SKM-1 (cell line): ENCODE data around the gene HRH1.
"Not testable (repeated sequence)": the region's sequence is repeated elsewhere in the genome, so short reads cannot be mapped to it uniquely, and the experiment has no call there.

ENCODE experiments used
- DNase-seq: peaks from one replicate; lab custom pipeline; 2025; ENCODE audit not compliant: unreplicated experiment; lab: John Stamatoyannopoulos, UW

The HRH1 gene

DNA sequence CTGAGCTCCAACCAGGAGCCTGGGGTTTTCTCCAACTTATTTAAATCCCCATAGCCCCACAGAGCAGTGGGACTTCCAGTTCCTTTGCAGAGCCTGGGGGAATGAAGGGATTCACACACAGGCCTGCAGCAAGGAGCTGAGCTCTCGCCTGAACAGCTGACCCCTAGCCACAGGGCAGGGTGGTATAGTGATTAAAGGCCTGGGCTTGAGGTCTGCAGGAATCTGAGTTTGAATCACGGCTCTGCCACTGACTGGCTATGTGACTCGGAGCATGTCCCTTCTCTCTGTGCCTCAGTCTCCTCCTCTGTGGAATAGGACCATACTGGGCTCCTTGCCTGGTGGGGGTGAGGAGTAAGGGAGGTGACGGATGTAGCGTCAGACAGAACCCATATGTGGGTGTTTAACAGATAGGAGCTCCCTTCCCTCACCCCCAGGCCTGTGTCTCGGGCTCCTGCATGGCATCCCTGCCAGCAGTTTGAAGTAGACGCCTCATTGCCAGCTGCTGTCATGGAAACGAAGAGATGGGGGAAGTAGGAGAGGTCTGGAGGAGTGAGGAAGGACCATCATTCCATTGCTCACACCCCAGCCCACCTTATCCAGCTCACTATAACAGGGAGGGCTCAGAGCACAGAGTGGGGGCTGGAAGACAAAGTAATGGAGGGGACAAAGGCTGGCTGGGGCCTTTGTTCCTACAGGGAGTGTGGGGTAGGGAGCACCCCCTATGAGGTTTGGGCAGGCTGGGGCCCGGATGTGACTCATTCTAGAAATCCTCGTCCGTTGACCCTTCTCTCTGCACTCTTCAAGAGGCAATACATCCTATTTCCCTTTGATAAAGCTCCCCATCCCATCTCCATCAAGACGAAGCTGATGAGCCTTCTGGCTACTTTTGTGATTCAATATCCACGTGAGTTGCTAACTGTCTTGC is 14.8 kb downstream of the HRH1 start:
- no peak for DNase-seq

DNA sequence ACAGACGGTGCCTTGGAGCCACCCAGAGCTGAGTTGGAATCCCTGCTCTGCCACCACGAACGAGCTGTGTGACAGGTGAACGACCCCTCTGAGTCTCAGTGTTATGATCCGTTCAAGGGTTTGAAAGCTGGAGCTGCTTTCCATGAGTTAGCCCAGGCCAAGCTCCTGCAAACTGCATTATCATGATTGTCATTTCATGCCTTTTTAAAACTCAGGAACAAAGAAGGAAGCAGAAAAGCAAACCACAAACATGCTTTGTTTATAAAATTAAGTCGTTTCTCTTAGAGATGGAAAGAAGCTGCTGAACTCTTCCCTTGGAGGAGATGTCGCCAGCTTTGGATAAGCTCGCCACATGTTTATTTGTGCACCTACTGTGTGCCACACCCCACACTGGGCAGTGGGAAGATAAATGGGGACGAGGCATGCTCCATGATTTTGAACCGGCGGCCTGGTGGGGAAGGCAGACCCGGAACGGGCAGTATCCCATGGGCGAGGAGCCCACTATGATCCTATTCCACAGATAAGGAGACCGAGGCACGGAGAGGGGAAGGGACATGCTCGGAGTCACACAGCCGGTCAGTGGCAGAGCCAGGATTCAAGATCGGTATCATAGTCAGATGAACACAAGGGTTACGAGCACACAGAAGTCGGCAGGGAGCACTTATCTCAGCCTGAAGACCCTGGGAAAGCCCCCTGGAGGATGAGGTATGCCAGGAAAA is 15.9 kb downstream of the HRH1 start:
- DNase-seq = no peak

DNA sequence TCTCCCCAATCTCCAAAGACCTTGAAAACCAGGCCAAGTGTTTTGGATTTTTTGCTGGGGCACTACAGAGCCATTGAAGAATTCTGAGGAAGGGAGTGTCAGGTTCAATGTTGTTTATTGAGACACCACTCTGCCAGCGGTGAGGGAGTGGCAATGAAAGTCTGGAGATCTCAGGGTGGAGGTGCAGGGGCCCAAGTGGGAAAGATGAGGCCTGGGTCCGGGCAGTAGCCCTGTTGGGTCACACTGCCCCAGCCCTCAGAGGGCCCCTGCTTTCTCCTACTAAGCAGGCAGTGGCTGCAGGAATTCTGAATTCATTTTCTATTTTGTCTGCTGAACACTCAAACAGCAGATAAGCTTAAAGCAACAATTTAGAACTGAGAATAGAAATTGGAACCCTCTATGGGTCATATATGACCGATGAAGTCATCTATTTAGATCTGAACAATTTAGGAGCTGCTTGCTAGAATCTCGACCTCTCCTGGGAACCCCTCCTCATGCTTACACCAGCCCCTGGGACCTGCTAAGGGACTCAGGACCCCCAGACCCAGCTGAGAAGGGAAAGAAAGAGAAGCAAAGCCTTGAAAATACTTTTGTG is 17.9 kb downstream of the HRH1 start:
- no peak for DNase-seq

DNA sequence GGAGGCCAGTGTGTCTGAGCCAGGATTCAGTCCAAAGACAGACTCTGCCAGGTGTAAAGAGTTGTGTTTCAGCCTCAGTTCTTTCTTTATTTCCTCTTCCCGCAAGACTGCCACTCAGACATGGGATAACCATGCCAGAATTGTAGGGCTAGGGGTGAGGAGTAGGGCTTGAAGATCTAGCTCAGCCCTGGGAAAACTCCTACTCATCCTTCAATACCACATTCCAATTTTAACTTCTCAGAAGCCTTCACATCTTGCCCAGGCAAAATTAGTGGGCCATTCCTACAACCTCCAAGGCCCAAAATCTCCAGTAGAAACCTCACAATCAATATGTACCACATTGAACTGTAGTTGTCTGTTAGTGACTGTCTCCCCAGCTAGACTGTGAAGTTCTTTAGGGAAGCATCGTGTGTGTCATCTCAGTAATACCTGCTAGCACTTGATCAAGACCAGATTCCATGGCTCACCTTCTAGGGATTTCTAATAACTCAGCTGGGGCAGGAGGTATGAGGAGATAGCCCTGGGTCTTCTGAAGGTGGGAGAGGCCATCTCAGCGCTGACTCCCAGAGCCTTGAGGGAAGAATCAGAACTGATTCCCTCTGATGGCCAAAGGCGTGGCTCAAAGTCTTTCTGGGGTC is 19.7 kb downstream of the HRH1 start:
- no peak for DNase-seq

DNA sequence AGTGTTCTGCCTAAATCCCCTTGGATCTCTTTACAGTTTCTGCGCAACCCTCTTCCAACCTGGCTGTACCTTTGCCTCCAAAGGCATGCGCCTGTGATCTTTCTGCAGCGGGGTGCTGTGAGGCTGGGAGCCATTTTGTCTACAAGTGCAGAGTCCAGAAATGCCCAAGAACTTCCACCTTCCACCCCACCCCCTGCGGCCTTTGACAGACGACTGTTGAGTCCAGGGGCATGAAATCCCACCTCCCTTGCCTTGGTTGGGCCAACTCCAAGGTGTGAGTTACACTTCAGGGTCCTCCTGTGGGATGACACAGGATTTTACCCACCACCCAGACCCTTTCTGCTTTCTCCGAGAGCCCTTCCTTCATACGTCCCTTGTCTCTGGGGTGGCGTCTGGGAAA is 24.1 kb downstream of the HRH1 start:
- no peak for DNase-seq

DNA sequence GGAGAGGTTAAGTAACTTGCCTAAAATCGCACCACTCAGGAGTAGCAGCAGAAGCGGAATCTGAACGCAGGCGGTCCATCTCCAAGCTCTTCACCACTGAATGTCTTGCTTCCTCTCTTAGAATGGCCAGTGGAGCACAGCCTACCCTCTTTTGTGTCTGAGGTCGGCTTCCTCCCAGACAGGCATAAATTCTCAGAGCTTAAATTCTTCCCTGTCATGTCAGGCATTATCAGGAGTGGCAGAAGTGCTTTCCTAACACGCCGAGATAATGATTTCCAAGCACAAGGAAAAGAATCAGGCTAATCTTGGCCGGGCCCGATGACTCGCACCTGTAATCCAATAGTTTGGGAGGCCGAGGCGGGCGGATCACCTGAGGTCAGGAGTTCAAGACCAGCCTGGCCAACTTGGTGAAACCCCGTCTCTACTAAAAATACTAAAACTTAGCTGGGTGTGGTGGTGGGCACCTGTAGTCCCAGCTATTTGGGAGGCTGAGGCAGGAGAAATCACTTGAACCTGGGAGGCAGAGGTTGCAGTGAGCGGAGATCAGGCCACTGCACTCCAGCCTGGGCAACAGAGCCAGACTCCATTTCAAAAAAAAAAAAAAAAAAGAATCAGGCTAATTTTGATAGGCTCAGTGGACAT is 30.2 kb downstream of the HRH1 start:
- DNase-seq = not testable (repeated sequence)

DNA sequence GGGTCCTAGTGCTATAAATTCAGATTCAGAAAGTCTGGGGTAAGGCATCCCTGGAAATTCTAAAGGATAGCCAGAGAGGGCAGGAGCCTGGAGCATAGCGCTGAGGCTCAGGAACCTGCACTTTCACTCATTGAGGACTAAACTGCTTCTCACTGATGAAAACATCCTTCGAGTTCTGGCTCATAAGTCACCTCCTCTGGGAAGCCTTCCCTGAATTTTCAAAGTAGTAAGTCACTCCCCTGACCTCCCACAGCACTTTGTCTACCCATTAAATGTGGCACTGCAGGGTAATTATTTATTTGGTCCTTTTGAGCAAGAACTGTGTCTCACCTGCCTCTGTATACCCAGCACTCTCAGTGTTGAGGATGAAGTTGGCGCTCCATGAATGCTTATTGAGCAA is 30.9 kb downstream of the HRH1 start:
- no peak for DNase-seq

DNA sequence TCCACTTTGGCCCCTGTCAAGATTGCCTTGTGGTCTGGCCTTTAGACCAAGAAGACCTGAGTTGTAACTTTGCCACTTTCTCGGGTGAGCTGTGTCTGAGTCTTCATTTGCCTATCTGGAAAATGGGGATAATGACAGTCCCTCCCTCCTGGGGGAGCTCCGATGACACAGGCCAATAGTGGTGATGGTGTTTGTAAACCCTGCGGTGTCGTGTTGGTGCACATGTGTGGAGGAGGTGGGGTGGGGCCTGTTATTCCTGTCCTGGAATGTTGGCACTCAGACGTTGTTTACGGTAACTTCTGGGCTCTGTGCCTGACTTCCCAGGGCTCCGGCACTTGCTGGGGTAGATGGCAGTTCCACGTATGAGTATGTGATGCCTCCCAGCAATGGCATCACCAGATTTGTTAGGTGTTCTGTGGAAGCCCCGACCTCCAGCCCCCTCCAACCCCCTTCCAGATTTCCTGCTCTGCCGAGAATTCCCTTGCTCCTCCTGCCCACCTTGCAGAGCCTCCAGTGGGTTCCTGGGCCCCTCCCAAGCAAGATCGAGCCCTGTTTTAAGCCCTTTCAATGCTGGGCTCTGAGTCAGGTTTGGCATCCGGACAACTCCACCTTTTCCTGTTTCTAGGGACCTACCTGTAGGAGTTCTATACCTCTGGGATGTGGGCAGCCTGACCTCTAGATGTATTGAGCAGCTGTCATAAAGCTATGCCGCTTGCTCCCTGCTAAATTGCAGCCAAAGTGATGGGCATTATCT is 31.4 kb downstream of the HRH1 start:
- no peak for DNase-seq

DNA sequence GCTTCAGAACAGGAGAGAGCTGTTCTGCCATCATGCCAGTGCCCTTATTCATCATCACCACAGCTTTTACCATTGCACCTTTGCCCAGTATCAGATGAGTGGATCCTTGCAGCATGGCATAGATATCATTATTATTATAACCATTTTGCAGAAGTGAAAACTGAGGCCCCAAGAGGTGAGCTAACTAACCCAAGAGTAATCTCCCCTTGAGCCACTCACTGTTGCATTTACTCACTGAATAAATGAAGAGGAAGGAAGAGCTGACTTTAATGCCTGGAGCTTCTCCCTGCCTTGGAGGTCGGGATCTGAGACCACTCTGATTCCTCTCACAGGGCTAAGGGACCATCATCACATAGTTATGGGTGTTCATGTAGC is 32.0 kb downstream of the HRH1 start:
- no peak for DNase-seq

DNA sequence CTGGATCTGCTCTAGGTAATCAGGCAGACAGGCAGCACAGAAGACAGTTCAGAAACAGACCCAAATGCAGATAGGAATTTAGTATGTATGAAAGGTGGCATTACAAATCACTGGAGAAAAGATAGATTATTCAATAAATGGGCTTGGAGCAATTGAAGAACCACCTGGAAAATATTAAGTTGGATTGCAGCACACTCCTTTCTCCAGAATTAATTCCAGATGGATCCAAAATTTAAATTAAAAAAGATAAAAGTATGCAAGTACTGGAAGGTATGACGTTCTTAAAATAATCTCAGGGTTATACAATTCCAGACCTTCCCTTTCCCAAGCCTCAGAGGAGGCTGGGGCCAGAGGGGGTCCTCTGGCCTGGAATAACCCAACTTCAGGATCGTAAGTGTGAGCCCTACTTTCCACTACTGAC is 32.5 kb downstream of the HRH1 start:
- DNase-seq = no peak

DNA sequence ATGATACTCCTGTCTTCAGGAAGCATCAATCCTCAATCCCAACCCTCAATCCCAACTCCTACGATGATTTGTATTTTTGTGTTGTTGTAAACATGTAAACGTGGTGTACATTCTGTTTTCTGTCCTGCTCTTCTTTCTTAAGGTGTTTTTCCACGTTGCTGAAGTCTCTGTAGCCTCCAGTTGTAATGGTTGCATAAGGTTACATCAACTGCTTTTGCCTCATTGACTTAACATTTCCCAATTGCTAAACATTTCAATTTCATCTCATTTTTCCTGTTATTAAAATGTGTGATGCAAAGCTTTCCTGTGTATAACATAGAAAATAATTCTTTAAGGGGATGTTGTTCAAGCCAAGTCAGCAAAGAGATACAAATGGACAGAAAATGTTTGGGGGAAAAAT is 33.4 kb downstream of the HRH1 start:
- no peak for DNase-seq

DNA sequence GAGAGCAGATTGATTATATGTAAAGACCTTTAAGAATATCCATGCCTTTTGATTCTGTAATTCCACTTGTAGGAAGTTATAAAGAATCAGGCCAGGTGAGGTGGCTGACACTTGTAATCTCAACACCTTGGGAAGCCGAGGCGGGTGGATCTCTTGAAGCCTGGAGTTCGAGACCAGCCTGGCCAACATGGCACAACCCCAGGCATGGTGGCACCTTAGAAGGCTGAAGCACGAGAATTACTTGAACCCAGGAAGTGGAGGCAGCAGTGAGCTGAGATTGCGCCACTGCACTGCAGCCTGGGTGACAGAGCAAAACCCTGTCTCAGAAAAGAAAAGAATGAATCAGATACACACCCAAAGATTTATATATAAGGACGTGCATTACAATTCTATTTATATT is 33.9 kb downstream of the HRH1 start:
- no peak for DNase-seq

DNA sequence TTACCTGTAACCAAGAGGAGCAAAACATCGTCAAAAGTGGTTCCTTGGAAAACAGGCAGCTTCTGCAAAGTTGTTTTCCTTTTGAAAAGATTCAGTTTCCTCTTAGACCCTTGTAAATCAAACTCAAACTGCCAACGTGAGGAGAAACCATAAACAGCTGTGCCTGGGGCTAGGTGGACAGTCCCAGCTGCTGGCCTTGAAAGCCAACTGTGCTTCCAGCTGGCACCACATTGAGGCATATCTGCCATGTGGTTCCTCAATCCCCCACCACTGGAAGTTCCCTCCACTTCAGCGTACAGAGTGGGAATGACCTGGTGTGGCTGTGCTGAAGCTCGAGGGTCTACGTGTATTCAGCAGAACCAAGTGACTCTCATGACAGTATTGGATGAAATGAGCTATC is 40.9 kb downstream of the HRH1 start:
- no peak for DNase-seq

DNA sequence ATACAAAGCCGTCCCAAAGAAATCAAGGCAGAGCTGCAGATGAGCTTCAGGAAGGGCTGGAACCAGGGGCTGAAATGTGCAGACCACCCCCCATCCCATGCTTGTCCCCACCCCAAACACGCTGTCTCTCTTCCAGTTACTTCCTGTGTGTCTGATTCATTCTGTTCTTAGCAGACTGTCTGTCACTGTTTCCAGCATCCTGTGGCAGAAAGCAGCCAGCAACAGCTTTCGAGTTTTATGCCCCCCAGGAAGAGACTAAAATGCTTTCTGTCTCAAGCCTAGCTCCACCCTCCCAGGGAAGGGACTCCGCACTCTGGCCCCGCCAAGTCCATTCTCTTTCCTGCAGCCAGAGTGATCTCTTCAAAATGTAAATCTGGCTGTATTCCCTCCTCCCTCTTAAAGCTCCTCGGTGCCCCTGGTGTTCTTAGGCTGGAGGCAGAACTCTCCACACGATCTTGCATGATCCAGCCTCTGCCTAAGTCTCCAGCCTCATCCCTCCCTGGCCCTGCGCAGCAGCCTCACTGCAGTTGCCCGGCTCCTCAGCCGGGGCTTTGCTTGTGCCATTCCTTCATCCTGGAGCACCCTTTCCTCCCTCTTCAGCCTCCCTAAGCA is 41.5 kb downstream of the HRH1 start:
- DNase-seq = no peak

DNA sequence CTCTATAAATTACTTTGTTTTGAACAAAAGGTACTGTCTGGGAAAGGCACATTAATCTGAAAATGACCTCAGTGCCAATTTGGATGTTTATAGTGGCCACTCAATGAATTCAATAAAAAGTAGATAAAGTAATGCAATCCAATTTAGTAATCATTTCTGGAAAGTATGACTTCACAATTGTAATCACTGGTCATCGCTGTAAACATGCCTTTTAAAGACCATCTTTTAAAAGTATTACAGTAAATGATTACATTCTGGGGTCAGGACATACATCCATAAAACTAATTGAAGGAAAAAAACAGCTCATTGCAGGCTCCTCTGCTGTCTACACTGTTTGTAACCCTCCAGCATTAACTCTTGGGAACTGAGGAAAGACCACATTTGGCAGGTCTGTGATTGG is 43.2 kb downstream of the HRH1 start:
- no peak for DNase-seq

DNA sequence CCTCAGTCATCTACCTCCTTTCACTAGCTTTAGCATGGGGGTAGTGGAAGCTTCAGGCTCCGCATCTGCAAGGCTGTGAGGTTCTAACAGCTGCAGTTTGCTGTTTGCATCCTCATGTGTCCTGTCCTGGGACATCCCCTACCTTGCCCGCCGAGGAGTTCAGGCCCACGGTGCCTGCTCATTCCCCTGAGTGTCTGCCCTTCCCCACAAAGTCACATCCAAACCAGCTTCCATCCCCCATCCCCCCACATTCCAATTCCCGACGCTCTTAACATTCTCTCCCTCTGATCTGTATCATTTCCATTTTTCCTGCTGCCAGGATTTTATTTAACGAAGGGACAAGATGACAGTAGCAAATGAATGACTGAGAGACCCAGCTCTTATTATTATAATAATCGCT is 43.8 kb downstream of the HRH1 start:
- DNase-seq = no peak

DNA sequence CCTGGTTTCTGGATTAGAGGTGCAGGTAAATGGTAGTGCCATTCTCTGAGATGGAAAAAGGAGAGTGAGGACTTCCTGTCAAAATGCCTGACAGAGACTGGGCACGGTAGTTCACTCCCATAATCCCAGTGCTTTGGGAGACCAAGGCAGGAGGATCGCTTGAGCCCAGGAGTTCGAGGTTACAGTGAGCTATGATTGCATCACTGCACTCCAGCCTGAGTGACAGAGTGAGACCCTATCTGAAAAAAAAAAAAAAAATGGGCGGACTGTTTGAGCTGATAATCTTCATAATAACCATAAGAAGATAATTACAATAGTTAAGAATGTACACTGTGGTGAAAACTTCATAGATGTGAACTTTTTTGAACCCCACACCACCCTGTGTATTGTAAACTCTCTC is 44.2 kb downstream of the HRH1 start:
- no peak for DNase-seq

DNA sequence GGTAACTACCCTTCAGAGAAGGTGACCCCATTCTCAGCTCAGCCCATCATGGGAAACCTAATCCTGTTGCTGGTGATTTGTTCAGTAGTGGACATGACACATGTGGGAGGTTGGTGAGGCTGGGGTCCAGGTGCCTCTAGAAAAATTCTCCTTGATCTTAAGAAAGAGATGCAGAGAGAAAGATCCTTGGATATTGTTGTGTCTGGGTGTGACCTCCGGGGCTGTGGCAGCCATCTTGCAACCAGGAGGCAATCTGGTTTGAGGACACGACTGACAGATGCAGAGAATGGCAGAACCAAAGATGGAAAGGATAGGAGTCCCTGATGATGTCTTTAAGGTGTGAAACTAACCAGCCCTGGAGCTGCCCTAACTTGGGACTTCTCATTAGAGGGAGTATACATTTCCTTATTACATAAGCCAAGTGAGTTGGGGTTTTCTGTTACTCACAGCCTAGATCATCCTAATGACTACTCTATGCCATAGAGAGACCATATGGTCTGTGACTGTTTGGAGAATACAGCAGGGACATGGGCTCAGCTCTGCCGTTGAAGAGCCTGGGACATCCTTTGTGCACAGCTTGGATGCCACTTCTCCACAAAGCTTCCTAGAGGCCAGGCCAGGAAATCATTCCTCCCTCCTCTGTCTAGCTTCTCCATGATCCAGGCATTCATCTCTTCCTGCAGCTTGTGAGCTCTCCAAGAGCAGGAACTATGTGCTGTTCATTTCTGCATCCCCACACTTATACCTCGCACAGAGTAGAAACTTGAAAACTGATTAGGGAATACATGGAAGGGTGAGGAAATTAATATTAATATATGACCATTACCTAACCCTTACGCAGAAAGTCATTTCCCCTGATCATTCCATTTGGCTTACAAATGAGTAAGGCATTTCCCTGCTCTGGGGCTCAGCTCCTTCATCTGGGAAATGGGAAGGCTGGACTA is 45.9 kb downstream of the HRH1 start:
- no peak for DNase-seq
